ENCODE data around the gene NCAPH2.
"Not testable (repeated sequence)": the region's sequence is repeated elsewhere in the genome, so short reads cannot be mapped to it uniquely, and the experiment has no call there.

The NCAPH2 gene

GRCh38 chr22:50535113-50535512 is 27.1 kb downstream of the NCAPH2 start:
- no peak overlapping the region for H3K4me3 ChIP-seq (ENCODE audit: low read depth, low read length)
- TF ChIP-seq CTCF (IDR thresholded peaks at IDR 0.05; ENCODE audit: low read depth, low read length): no peak
- in situ Hi-C loops (cut with HindIII; ENCODE audit: low sequenced_read_pairs): no loop called here
- no peak for DNase-seq (ENCODE audit: low read depth, low spot score)

GRCh38 chr22:50536226-50536625 is 28.2 kb downstream of the NCAPH2 start:
- in situ Hi-C loops (cut with HindIII; ENCODE audit: low sequenced_read_pairs): no loop called here
- no peak for DNase-seq (ENCODE audit: low read depth, low spot score)
- no peak overlapping the region for H3K4me3 ChIP-seq (ENCODE audit: low read depth, low read length)
- no peak for TF ChIP-seq CTCF (IDR thresholded peaks at IDR 0.05; ENCODE audit: low read depth, low read length)

GRCh38 chr22:50537765-50538164 is 29.7 kb downstream of the NCAPH2 start:
- in situ Hi-C loops (cut with HindIII; ENCODE audit: low sequenced_read_pairs): no loop called here
- H3K4me3 ChIP-seq (ENCODE audit: low read depth, low read length): no peak overlapping the region
- no peak for DNase-seq (ENCODE audit: low read depth, low spot score)
- no peak for TF ChIP-seq CTCF (IDR thresholded peaks at IDR 0.05; ENCODE audit: low read depth, low read length)

- no peak for TF ChIP-seq CTCF (IDR thresholded peaks at IDR 0.05; ENCODE audit: low read depth, low read length)
- in situ Hi-C loops (cut with HindIII; ENCODE audit: low sequenced_read_pairs): no loop called here
- no peak for DNase-seq (ENCODE audit: low read depth, low spot score)
- no peak overlapping the region for H3K4me3 ChIP-seq (ENCODE audit: low read depth, low read length)
Observed at GRCh38 chr22:50540381-50540780, 32.4 kb downstream of the NCAPH2 start.

GRCh38 chr22:50541667-50542026 is 33.6 kb downstream of the NCAPH2 start:
- in situ Hi-C loops (cut with HindIII; ENCODE audit: low sequenced_read_pairs); H3K4me3 ChIP-seq (ENCODE audit: low read depth, low read length): not testable (repeated sequence)
- peak; percentile 64 for DNase-seq (ENCODE audit: low read depth, low spot score)

GRCh38 chr22:50542416-50542927 is 34.4 kb downstream of the NCAPH2 start:
- in situ Hi-C loops (cut with HindIII; ENCODE audit: low sequenced_read_pairs): no loop called here
- no peak for TF ChIP-seq CTCF (IDR thresholded peaks at IDR 0.05; ENCODE audit: low read depth, low read length)
- DNase-seq (ENCODE audit: low read depth, low spot score): no peak
- H3K4me3 ChIP-seq (ENCODE audit: low read depth, low read length): no peak overlapping the region

- H3K4me3 ChIP-seq (ENCODE audit: low read depth, low read length): peak overlapping the region; percentile 13
- peak; percentile 39 for DNase-seq (ENCODE audit: low read depth, low spot score)
Observed at GRCh38 chr22:50544078-50544745, 36.2 kb downstream of the NCAPH2 start.

More at GRCh38 chr22:50544078-50544745, 36.2 kb downstream of the NCAPH2 start:
- peak; percentile 66 for TF ChIP-seq CTCF (IDR thresholded peaks at IDR 0.05; ENCODE audit: low read depth, low read length)
- in situ Hi-C loops (cut with HindIII; ENCODE audit: low sequenced_read_pairs): no loop called here
